Esophagus muscularis mucosa (tissue), 3 donors: ENCODE data around the gene SEC62.

Source experiments
- POLR2AphosphoS5 ChIP-seq, 2 donors: sonication (generic); formaldehyde crosslinking; IDR thresholded peaks; one replicate each; pipeline ENCODE4 v1.6.1; 2017; ENCODE audit warnings: antibody characterized with exemption in 2 of 2
- TF ChIP-seq, protein P1 (sequence below), 3 experiments: fragments of 200-600 bp in 2 of 3; fragments of 450-650 bp in 1 of 3; sonication (generic) in 2 of 3; IDR thresholded peaks; one replicate each; pipeline ENCODE4 v1.5.1; 2017 to 2019; ENCODE audit warnings: antibody characterized with exemption in 3 of 3, mild to moderate bottlenecking in 2 of 3, moderate library complexity in 1 of 3

DNA sequence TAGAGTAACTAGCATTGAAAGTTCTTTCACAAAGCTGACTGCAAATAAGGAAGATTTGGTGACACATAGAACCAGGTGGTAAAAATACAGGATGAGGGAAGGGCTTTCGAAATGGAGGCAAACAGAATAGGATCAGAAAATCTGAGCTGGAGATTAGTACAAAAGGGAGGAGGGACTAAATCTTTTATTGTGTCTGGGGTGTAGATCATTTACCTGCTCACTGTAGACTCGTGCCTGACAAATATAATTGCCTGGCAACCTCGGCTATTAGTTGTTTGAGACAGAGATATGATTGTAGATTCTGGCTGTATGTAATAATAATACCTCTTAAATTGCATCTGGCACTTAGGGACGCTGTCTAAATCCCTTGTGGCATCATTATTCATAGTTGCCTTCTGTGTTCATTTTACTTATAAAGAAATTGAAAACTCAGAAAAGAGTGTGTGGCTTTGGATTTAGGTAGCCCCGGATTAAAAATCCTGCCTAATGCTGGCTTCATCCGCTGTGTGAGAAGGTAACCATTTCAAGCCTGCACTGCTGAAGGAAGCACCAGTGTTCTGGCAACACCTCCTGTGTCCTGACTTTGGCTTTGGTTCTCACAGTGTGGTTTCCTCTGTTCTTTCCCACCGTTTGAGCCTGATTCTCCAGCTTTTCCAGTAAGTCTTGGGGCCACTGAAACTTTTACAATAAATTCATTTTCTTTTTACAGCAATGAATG lies 46.2 kb downstream of the SEC62 start:
- no peak for TF ChIP-seq POLR2AphosphoS5 (IDR thresholded peaks at IDR 0.05)
- TF ChIP-seq, protein P1, sequence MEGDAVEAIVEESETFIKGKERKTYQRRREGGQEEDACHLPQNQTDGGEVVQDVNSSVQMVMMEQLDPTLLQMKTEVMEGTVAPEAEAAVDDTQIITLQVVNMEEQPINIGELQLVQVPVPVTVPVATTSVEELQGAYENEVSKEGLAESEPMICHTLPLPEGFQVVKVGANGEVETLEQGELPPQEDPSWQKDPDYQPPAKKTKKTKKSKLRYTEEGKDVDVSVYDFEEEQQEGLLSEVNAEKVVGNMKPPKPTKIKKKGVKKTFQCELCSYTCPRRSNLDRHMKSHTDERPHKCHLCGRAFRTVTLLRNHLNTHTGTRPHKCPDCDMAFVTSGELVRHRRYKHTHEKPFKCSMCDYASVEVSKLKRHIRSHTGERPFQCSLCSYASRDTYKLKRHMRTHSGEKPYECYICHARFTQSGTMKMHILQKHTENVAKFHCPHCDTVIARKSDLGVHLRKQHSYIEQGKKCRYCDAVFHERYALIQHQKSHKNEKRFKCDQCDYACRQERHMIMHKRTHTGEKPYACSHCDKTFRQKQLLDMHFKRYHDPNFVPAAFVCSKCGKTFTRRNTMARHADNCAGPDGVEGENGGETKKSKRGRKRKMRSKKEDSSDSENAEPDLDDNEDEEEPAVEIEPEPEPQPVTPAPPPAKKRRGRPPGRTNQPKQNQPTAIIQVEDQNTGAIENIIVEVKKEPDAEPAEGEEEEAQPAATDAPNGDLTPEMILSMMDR (IDR thresholded peaks at IDR 0.05) = no peak
